NCI-H2029 (cell line): ENCODE results near the gene FREM2.

Source experiments
- DNase-seq: peaks from one replicate; lab custom pipeline; 2025; lab: John Stamatoyannopoulos, UW

The FREM2 gene

GRCh38 chr13:38687246-38688229 lies 661 bp downstream of the FREM2 start:
- no peak for DNase-seq

GRCh38 chr13:38688674-38689073 lies 1.8 kb downstream of the FREM2 start:
- no peak for DNase-seq

- no peak for DNase-seq
These were observed 3.4 kb downstream of the FREM2 start for GRCh38 chr13:38690231-38690630.

GRCh38 chr13:38693168-38693567 lies 6.3 kb downstream of the FREM2 start:
- DNase-seq: no peak

GRCh38 chr13:38693641-38694040 lies 6.8 kb downstream of the FREM2 start:
- DNase-seq: no peak

- DNase-seq: no peak
These were observed 10.3 kb downstream of the FREM2 start for GRCh38 chr13:38697197-38697596.

- no peak for DNase-seq
These were observed 10.9 kb downstream of the FREM2 start for GRCh38 chr13:38697628-38698333.

GRCh38 chr13:38700051-38700450 lies 13.2 kb downstream of the FREM2 start:
- no peak for DNase-seq

- DNase-seq: no peak
These were observed 15.8 kb downstream of the FREM2 start for GRCh38 chr13:38702669-38703068.

GRCh38 chr13:38703255-38703654 lies 16.4 kb downstream of the FREM2 start:
- DNase-seq: no peak

GRCh38 chr13:38705365-38705764 lies 18.5 kb downstream of the FREM2 start:
- DNase-seq: no peak

- DNase-seq: no peak
These were observed 20.6 kb downstream of the FREM2 start for GRCh38 chr13:38707460-38707859.

GRCh38 chr13:38713046-38713445 lies 26.2 kb downstream of the FREM2 start:
- no peak for DNase-seq

- no peak for DNase-seq
These were observed 31.5 kb downstream of the FREM2 start for GRCh38 chr13:38718374-38718773.

- DNase-seq: no peak
These were observed 43.5 kb downstream of the FREM2 start for GRCh38 chr13:38730332-38730731.

GRCh38 chr13:38733146-38733545 lies 46.3 kb downstream of the FREM2 start:
- DNase-seq: no peak

- no peak for DNase-seq
These were observed 49.0 kb downstream of the FREM2 start for GRCh38 chr13:38735665-38736440.

GRCh38 chr13:38743466-38743865 lies 56.6 kb downstream of the FREM2 start:
- no peak for DNase-seq

- no peak for DNase-seq
These were observed 65.8 kb downstream of the FREM2 start for GRCh38 chr13:38752686-38753085.

GRCh38 chr13:38753878-38754277 lies 67.0 kb downstream of the FREM2 start:
- no peak for DNase-seq

- DNase-seq: no peak
These were observed 68.9 kb downstream of the FREM2 start for GRCh38 chr13:38755793-38756192.

GRCh38 chr13:38758277-38758676 lies 71.4 kb downstream of the FREM2 start:
- no peak for DNase-seq
